K562 (cell line): ENCODE results near the gene ZNF213. TPM values are rescaled to one million over a fixed set of nuclear protein-coding genes. Genes with fewer than 3 reads are reported as not detected.

Source experiments
- CHD4 ChIP-seq: fragments of 200-600 bp; sonication (generic); IDR thresholded peaks from 3 replicates; pipeline ENCODE4 v1.6.1; 2012; ENCODE audit warnings: low read depth, mild to moderate bottlenecking, mixed read lengths, low read length, inconsistent platforms; ENCODE audit not compliant: insufficient read depth, insufficient replicate concordance, poor library complexity, severe bottlenecking
- ELF1 ChIP-seq: fragments of 200-800 bp; sonication (Bioruptor generic); IDR thresholded peaks from 2 replicates; pipeline ENCODE4 v1.6.1; 2016; ENCODE audit warnings: missing genetic modification characterization, missing compliant biosample characterization
- ERF ChIP-seq: fragments of 450-650 bp; formaldehyde crosslinking; IDR thresholded peaks from 2 replicates; pipeline ENCODE4 v1.4.0; 2020; ENCODE audit warnings: mild to moderate bottlenecking, mixed read lengths
- ESRRB ChIP-seq: fragments of 250-450 bp; sonication (Bioruptor Pico); IDR thresholded peaks from 2 replicates; pipeline ENCODE4 v1.5.0; 2020; ENCODE audit warnings: mild to moderate bottlenecking, moderate library complexity, borderline replicate concordance
- ETV6 ChIP-seq, 3 experiments: fragments of 150-350 bp in 1 of 3; sonication (generic) in 1 of 3; formaldehyde crosslinking in 1 of 3; IDR thresholded peaks; 2 replicates each; pipeline versions ENCODE4 v1.6.1 to v1.8.0; 2014 to 2022; ENCODE audit warnings: borderline replicate concordance in 2 of 3, low read depth in 2 of 3, antibody characterized with exemption in 1 of 3, low read length in 1 of 3, mild to moderate bottlenecking in 1 of 3, missing genetic modification reagents in 1 of 3
- GABPB2 ChIP-seq: fragments of 250-450 bp; sonication (Bioruptor Pico); conservative IDR thresholded peaks from 2 replicates; pipeline ENCODE4 v1.5.1; 2021; ENCODE audit warnings: mild to moderate bottlenecking
- HDGF ChIP-seq: fragments of 450-650 bp; IDR thresholded peaks from 2 replicates; pipeline ENCODE4 v1.6.1; 2016
- JUND ChIP-seq, 2 experiments: IDR thresholded peaks; 2 replicates in 1 of 2; 3 replicates in 1 of 2; pipeline ENCODE4 v1.6.1; 2011; ENCODE audit warnings: borderline replicate concordance in 2 of 2, low read depth in 2 of 2, low read length in 2 of 2, improper control_type of control experiment in 1 of 2, missing biosample characterization in 1 of 2, missing genetic modification characterization in 1 of 2, missing genetic modification reagents in 1 of 2
- KDM1A ChIP-seq, 2 experiments: fragments of 450-650 bp; IDR thresholded peaks; 2 replicates each; pipeline ENCODE4 v1.6.1; 2016; ENCODE audit warnings: mild to moderate bottlenecking in 2 of 2
- MBD1 ChIP-seq: fragments of 250-450 bp; sonication (Bioruptor Pico); IDR thresholded peaks from 2 replicates; pipeline ENCODE4 v1.8.0; 2022; ENCODE audit warnings: inconsistent platforms
- NFATC3 ChIP-seq: fragments of 450-650 bp; IDR thresholded peaks from 2 replicates; pipeline ENCODE4 v1.6.1; 2017; ENCODE audit warnings: mild to moderate bottlenecking
- NFE2 ChIP-seq: IDR thresholded peaks from 2 replicates; pipeline ENCODE4 v1.6.1; 2014; ENCODE audit warnings: antibody characterized with exemption, low read depth
- PKNOX1 ChIP-seq: fragments of 450-650 bp; IDR thresholded peaks from 2 replicates; pipeline ENCODE4 v1.6.1; 2016
- POLR2A ChIP-seq: fragments of 450-650 bp; conservative IDR thresholded peaks from 2 replicates; pipeline ENCODE4 v1.6.1; 2016
- PTBP1 ChIP-seq: fragments of 200-400 bp; formaldehyde crosslinking; IDR thresholded peaks from 2 replicates; pipeline ENCODE4 v1.6.1; 2017; ENCODE audit warnings: low read depth, low read length
- SMAD1 ChIP-seq: fragments of 150-350 bp; IDR thresholded peaks from 2 replicates; pipeline ENCODE4 v1.6.1; 2014; ENCODE audit warnings: low read length, low read depth; ENCODE audit not compliant: partially characterized antibody
- SNAPC5 ChIP-seq: fragments of 250-450 bp; sonication (Bioruptor Pico); IDR thresholded peaks from 2 replicates; pipeline ENCODE4 v1.8.0; 2021; ENCODE audit warnings: moderate library complexity, mild to moderate bottlenecking, inconsistent platforms
- ZNF133 ChIP-seq: fragments of 250-450 bp; sonication (Bioruptor Pico); IDR thresholded peaks from 2 replicates; pipeline ENCODE4 v1.4.0; 2020; ENCODE audit warnings: mild to moderate bottlenecking
- ZNF717 ChIP-seq: fragments of 250-450 bp; sonication (Bioruptor Pico); IDR thresholded peaks from 2 replicates; pipeline ENCODE4 v1.5.0; 2021
- polyA plus RNA-seq, 8 experiments: library from polyadenylated mRNA; depleted of rRNA in 4 of 8; stranded (reverse) in 5 of 8; unstranded in 3 of 8; fragments of >200 nt; fragmentation: Nextera tagmentation in 2 of 8; fragmentation: Illumina TruSeq in 1 of 8; extraction: Ambion mirVana in 2 of 8; extraction: Trizol in 1 of 8; gene quantifications; 2 replicates each; pipeline versions ENCODE4 v1.2.1 to v1.2.3, GENCODE V29; 2011 to 2014; ENCODE audit warnings: inconsistent platforms in 1 of 8, missing spikeins in 1 of 8
- total RNA-seq, 7 experiments: library from RNA; depleted of rRNA in 6 of 7; stranded (reverse); fragments of >200 nt in 6 of 7; fragmentation: Illumina TruSeq in 2 of 7; extraction: Trizol in 2 of 7; gene quantifications; 2 replicates each; pipeline versions ENCODE4 v1.2.1 to v1.2.3, GENCODE V29; 2011 to 2021; ENCODE audit warnings: low replicate concordance in 1 of 7
- TF ChIP-seq, protein P1 (sequence below), 3 experiments: IDR thresholded peaks in 2 of 3; conservative IDR thresholded peaks in 1 of 3; 2 replicates each; pipeline ENCODE4 v1.5.1; 2011 to 2012; ENCODE audit warnings: low read length in 3 of 3, mild to moderate bottlenecking in 3 of 3, control low read depth in 2 of 3, improper control_type of control experiment in 1 of 3, inconsistent platforms in 1 of 3, low read depth in 1 of 3, mixed read lengths in 1 of 3, moderate library complexity in 1 of 3; ENCODE audit not compliant: insufficient read depth in 2 of 3
- TF ChIP-seq, protein P2 (sequence below): fragments of 250-450 bp; sonication (Bioruptor Pico); IDR thresholded peaks from 2 replicates; pipeline ENCODE4 v1.4.0; 2020; ENCODE audit warnings: mild to moderate bottlenecking, moderate library complexity

ZNF213 gene
- total and polyA plus RNA-seq, 9 of the 15 experiments (the other 6 are each of a cell fraction or from before 2014, with no cell fraction given): 0.49 to 10.0 (median 1.8) TPM

DNA sequence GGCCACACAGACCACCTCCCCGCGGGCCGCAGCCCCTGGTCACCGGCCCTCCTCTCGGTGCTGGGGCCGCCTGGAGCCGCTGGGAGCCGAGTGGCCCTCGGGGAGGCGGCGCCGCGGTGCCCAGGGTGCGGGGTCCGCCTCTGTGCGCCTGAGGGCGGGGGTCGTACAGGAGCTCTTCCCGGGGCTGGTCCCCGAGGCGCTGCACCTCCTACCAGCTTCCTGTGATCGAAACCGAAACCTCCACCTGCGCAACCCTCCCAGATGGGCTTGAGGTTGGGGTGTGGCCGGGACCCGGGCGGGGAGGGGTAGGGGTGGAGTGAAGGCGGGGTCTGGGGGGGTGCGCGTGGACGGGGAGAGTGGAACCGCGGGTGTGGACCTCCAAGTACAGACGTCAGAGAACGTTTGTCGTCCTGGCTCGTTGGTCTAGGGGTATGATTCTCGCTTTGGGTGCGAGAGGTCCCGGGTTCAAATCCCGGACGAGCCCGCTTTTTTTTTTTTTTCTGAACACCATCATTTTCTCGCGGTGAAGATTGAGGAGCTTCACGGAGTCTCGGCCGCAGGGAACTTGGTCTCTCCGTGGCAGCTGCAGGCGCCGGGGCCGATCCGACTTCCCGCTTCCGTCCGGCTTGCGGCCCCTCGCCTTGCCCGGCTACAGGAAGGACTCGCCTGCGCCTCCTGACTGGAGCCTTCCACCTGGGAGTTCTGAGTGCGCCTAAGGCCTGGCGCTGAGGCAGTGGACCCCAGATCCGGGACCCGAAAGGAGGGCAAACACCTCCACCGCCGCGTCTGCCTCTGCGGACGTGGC is 23.9 kb downstream of the ZNF213 start (continued):
- no peak for TF ChIP-seq MBD1 (CRISPR knock-in tag)
- TF ChIP-seq ERF (CRISPR knock-in tag): peak; percentile 83; the same call in 1 of the 2 replicates
- TF ChIP-seq NFATC3: no peak
- peak; percentile 81 for TF ChIP-seq POLR2A
- TF ChIP-seq CHD4: no peak
- TF ChIP-seq, protein P1, sequence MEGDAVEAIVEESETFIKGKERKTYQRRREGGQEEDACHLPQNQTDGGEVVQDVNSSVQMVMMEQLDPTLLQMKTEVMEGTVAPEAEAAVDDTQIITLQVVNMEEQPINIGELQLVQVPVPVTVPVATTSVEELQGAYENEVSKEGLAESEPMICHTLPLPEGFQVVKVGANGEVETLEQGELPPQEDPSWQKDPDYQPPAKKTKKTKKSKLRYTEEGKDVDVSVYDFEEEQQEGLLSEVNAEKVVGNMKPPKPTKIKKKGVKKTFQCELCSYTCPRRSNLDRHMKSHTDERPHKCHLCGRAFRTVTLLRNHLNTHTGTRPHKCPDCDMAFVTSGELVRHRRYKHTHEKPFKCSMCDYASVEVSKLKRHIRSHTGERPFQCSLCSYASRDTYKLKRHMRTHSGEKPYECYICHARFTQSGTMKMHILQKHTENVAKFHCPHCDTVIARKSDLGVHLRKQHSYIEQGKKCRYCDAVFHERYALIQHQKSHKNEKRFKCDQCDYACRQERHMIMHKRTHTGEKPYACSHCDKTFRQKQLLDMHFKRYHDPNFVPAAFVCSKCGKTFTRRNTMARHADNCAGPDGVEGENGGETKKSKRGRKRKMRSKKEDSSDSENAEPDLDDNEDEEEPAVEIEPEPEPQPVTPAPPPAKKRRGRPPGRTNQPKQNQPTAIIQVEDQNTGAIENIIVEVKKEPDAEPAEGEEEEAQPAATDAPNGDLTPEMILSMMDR (IDR thresholded peaks at IDR 0.05 in 2 of 3, conservative IDR thresholded peaks at IDR 0.05 in 1 of 3; ENCODE audit: insufficient read depth in 2 of 3, low read depth in 1 of 3, low read length in 3 of 3): no peak
- TF ChIP-seq PTBP1: no peak
- no peak for TF ChIP-seq HDGF
- no peak for TF ChIP-seq GABPB2 (CRISPR knock-in tag)
- no peak for TF ChIP-seq SMAD1
- TF ChIP-seq KDM1A (IDR thresholded peaks at IDR 0.05): no peak
- 0 out of 2 replicates have a peak, but pooled peaks have one; percentile 17 for TF ChIP-seq JUND (IDR thresholded peaks at IDR 0.05; ENCODE audit: borderline replicate concordance, low read depth, low read length)
- no peak for TF ChIP-seq JUND (tag; IDR thresholded peaks at IDR 0.05; ENCODE audit: borderline replicate concordance, low read depth, low read length)
- TF ChIP-seq ZNF717 (CRISPR knock-in tag): no peak
- no peak for TF ChIP-seq NFE2
- TF ChIP-seq, protein P2, sequence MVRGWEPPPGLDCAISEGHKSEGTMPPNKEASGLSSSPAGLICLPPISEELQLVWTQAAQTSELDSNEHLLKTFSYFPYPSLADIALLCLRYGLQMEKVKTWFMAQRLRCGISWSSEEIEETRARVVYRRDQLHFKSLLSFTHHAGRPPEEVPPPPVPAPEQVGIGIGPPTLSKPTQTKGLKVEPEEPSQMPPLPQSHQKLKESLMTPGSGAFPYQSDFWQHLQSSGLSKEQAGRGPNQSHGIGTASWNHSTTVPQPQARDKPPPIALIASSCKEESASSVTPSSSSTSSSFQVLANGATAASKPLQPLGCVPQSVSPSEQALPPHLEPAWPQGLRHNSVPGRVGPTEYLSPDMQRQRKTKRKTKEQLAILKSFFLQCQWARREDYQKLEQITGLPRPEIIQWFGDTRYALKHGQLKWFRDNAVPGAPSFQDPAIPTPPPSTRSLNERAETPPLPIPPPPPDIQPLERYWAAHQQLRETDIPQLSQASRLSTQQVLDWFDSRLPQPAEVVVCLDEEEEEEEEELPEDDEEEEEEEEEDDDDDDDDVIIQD (CRISPR knock-in tag): no peak
- peak; percentile 62; the same call in 1 of the 2 replicates for TF ChIP-seq ELF1
- TF ChIP-seq PKNOX1: no peak
- no peak for TF ChIP-seq ZNF133
- no peak for TF ChIP-seq SNAPC5
- peak in 1 of 2 experiments; percentile 31; a peak in 1 of 4 replicates for TF ChIP-seq ETV6 (IDR thresholded peaks at IDR 0.05; ENCODE audit: borderline replicate concordance in 1 of 2, low read depth in 2 of 2, low read length in 1 of 2)
- no peak for TF ChIP-seq ETV6 (CRISPR knock-in tag; IDR thresholded peaks at IDR 0.05; ENCODE audit: borderline replicate concordance)
- no peak for TF ChIP-seq ESRRB (CRISPR knock-in tag)
